ENCODE measurements around the gene GATA1. TPM values are rescaled to one million over a fixed set of nuclear protein-coding genes. Genes with fewer than 3 reads are reported as not detected.

Gene GATA1
- total RNA-seq, 4 donors from 2014 or later: 0.35 TPM; not detected in 3

- intact Hi-C loops (cut with DNase I; ENCODE audit: low total_unique reads): no loop called here
- no peak overlapping the region for H3K27ac ChIP-seq
- no peaks in the 10 kb centered on the region for H3K27me3 ChIP-seq
- DNase-seq: no peak
- H3K4me1 ChIP-seq: no peaks in the 10 kb centered on the region
- no peaks in the 10 kb centered on the region for H3K36me3 ChIP-seq
- H3K9me3 ChIP-seq: no peaks in the 10 kb centered on the region
- TF ChIP-seq POLR2A (IDR thresholded peaks at IDR 0.05) (no peak), CTCF (IDR thresholded peaks at IDR 0.05) (no peak)
- no peak overlapping the region for H3K4me3 ChIP-seq
These were observed 19.7 kb downstream of the GATA1 start for GRCh38 chrX:48806081-48806480.

- Histone ChIP-seq H3K36me3 (no peaks in the 10 kb centered on the region), H3K27me3 (no peaks in the 10 kb centered on the region), H3K27ac (no peak overlapping the region), H3K4me3 (no peak overlapping the region), H3K9me3 (no peaks in the 10 kb centered on the region), H3K4me1 (no peaks in the 10 kb centered on the region)
- TF ChIP-seq POLR2A (IDR thresholded peaks at IDR 0.05): no peak
- no peak for TF ChIP-seq CTCF (IDR thresholded peaks at IDR 0.05)
- no peak for DNase-seq
- intact Hi-C loops (cut with DNase I; ENCODE audit: low total_unique reads): no loop called here
These were observed 27.3 kb downstream of the GATA1 start for GRCh38 chrX:48813644-48814043.

- no peaks in the 10 kb centered on the region for H3K27me3 ChIP-seq
- H3K4me1 ChIP-seq: no peaks in the 10 kb centered on the region
- DNase-seq: no peak
- TF ChIP-seq POLR2A (IDR thresholded peaks at IDR 0.05) (no peak), CTCF (IDR thresholded peaks at IDR 0.05) (no peak)
- intact Hi-C loops (cut with DNase I; ENCODE audit: low total_unique reads): no loop called here
- H3K36me3 ChIP-seq: no peaks in the 10 kb centered on the region
- no peaks in the 10 kb centered on the region for H3K9me3 ChIP-seq
- no peak overlapping the region for H3K4me3 ChIP-seq
- H3K27ac ChIP-seq: no peak overlapping the region
These were observed 28.3 kb downstream of the GATA1 start for GRCh38 chrX:48814722-48815121.

- intact Hi-C loops (cut with DNase I; ENCODE audit: low total_unique reads): no loop called here
- Histone ChIP-seq H3K27ac (no peak overlapping the region), H3K27me3 (no peaks in the 10 kb centered on the region), H3K36me3 (no peaks in the 10 kb centered on the region), H3K9me3 (no peaks in the 10 kb centered on the region), H3K4me3 (no peak overlapping the region), H3K4me1 (no peaks in the 10 kb centered on the region)
- TF ChIP-seq POLR2A (IDR thresholded peaks at IDR 0.05): no peak
- no peak for TF ChIP-seq CTCF (IDR thresholded peaks at IDR 0.05)
- no peak for DNase-seq
These were observed 28.9 kb downstream of the GATA1 start for GRCh38 chrX:48815266-48815665.

- Histone ChIP-seq H3K36me3 (no peaks in the 10 kb centered on the region), H3K27me3 (no peaks in the 10 kb centered on the region), H3K9me3 (no peaks in the 10 kb centered on the region), H3K4me3 (no peak overlapping the region), H3K4me1 (no peaks in the 10 kb centered on the region), H3K27ac (no peak overlapping the region)
- intact Hi-C loops (cut with DNase I; ENCODE audit: low total_unique reads): no loop called here
- DNase-seq: no peak
- TF ChIP-seq CTCF (IDR thresholded peaks at IDR 0.05): no peak
- no peak for TF ChIP-seq POLR2A (IDR thresholded peaks at IDR 0.05)
These were observed 29.8 kb downstream of the GATA1 start for GRCh38 chrX:48816014-48816810.

All from uterus (tissue), 4 donors.